ENCODE data around the gene LACTBL1. TPM values are rescaled to one million over a fixed set of nuclear protein-coding genes. Genes with fewer than 3 reads are reported as not detected.

The LACTBL1 gene
- total and polyA plus RNA-seq, 2 of the 4 experiments (the other 2 are of a cell fraction), result not detected

DNA sequence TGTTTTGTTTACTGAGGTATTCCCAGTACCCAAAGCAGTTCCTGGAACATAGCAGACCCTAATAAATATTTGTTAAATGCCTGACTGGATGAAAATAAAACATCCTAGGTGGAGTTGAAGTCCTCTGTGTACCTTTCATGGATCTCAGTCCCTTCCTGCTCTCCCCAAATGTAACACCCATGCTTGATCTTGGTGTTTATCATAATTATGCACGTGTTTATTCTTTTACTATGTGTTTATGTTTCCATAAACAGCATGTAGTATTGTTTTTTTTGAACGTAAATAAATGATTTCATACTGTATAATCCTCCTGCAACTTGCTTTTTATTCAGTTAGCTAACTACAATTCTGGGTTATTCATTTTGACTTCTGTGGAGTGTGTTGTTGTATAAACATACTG, 4.8 kb downstream of the LACTBL1 start:
- intact Hi-C loops (cut with micrococcal nuclease), result loop anchor here (10.0 kb wide), 1 partner anchor 303 kb away; no protein-coding TSS in a partner anchor

More for the DNA sequence above, 4.8 kb downstream of the LACTBL1 start:
- H3K27me3 ChIP-seq (ENCODE audit: control insufficient read depth, insufficient read depth, low read length), result peaks cover 50% of the 10 kb centered on the region
- no peak overlapping the region for H3K4me2 ChIP-seq (ENCODE audit: low read depth, low read length)
- H4K91ac ChIP-seq (ENCODE audit: insufficient read depth, low read depth, low read length), result no peak overlapping the region
- H3K4me1 ChIP-seq (ENCODE audit: control insufficient read depth, insufficient read depth, low read length), result peaks cover 2% of the 10 kb centered on the region; the same call in 1 of the 2 replicates
- no peak overlapping the region for H2BK20ac ChIP-seq (ENCODE audit: low read depth, low read length)
- no peak overlapping the region for H2BK120ac ChIP-seq (ENCODE audit: low read depth, low read length)
- no CpG with 5 or more reads among the region's 2 CpGs for WGBS, 2 experiments (ENCODE audit: extremely low coverage in 2 of 2, insufficient read length in 1 of 2)
- no peak overlapping the region for H3K56ac ChIP-seq (ENCODE audit: extremely low read depth, insufficient read depth, low read length)
- ChIA-PET POLR2A (ENCODE audit: unreplicated experiment) (no interaction called here), CTCF (no interaction called here)
- 0 out of 2 replicates have a peak, but pooled peaks cover 3% of the 10 kb centered on the region for H4K20me1 ChIP-seq (ENCODE audit: insufficient read depth, low read length)
- in situ Hi-C loops (cut with MboI; ENCODE audit: low sequenced_read_pairs) (no loop called here), dilution Hi-C loops (cut with HindIII; ENCODE audit: low sequenced_read_pairs, unreplicated experiment) (no loop called here)
- ATAC-seq (ENCODE audit: low read depth) (no peak), DNase-seq (no peak)
- H3K14ac ChIP-seq (replicated peaks; ENCODE audit: low read depth, low read length), result no peak overlapping the region
- H2BK15ac ChIP-seq (ENCODE audit: low read depth, low read length), result no peak overlapping the region
- TF ChIP-seq RAD21 (IDR thresholded peaks at IDR 0.05; ENCODE audit: low read length) (no peak), CEBPB (IDR thresholded peaks at IDR 0.05; ENCODE audit: low read depth, low read length) (no peak), MAZ (IDR thresholded peaks at IDR 0.05; ENCODE audit: borderline replicate concordance, low read depth, low read length) (no peak), NFE2L2 (IDR thresholded peaks at IDR 0.05; ENCODE audit: low read depth, low read length) (no peak), CHD1 (IDR thresholded peaks at IDR 0.05; ENCODE audit: low read depth, low read length) (no peak), MXI1 (IDR thresholded peaks at IDR 0.05; ENCODE audit: borderline replicate concordance, low read depth, low read length) (no peak), MAFK (IDR thresholded peaks at IDR 0.05; ENCODE audit: low read depth, low read length) (no peak), RCOR1 (IDR thresholded peaks at IDR 0.05; ENCODE audit: insufficient replicate concordance, low read length) (no peak), POLR2A (IDR thresholded peaks at IDR 0.05; ENCODE audit: low read depth, low read length) (no peak), SMC3 (IDR thresholded peaks at IDR 0.05; ENCODE audit: low read depth, low read length) (no peak), BHLHE40 (IDR thresholded peaks at IDR 0.05; ENCODE audit: low read depth, low read length) (no peak)
- TF ChIP-seq, protein P1, sequence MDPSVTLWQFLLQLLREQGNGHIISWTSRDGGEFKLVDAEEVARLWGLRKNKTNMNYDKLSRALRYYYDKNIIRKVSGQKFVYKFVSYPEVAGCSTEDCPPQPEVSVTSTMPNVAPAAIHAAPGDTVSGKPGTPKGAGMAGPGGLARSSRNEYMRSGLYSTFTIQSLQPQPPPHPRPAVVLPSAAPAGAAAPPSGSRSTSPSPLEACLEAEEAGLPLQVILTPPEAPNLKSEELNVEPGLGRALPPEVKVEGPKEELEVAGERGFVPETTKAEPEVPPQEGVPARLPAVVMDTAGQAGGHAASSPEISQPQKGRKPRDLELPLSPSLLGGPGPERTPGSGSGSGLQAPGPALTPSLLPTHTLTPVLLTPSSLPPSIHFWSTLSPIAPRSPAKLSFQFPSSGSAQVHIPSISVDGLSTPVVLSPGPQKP (IDR thresholded peaks at IDR 0.05; ENCODE audit: borderline replicate concordance, low read depth, low read length), result no peak
- no peak overlapping the region for H4K8ac ChIP-seq (ENCODE audit: low read depth in 2 of 2, low read length in 2 of 2)
- H3K4ac ChIP-seq (ENCODE audit: low read depth, low read length), result no peak overlapping the region
- no peaks in the 10 kb centered on the region for H3K79me1 ChIP-seq (ENCODE audit: low read depth in 1 of 2, low read length in 2 of 2)
- H3K9ac ChIP-seq (ENCODE audit: low read depth, low read length), result no peak overlapping the region
- H3K9me3 ChIP-seq (ENCODE audit: control insufficient read depth, insufficient read depth, low read length), result peaks cover 8% of the 10 kb centered on the region
- H4K5ac ChIP-seq (ENCODE audit: low read depth, low read length), result no peak overlapping the region
- no peak overlapping the region for H3K4me3 ChIP-seq (ENCODE audit: insufficient read depth, low read depth, low read length)
- H2AK9ac ChIP-seq (replicated peaks; ENCODE audit: low read depth, low read length, poor library complexity), result no peak overlapping the region
- no peak overlapping the region for H2BK5ac ChIP-seq (ENCODE audit: low read depth, low read length, poor library complexity, severe bottlenecking)
- H3K27ac ChIP-seq (ENCODE audit: insufficient read depth, low read length), result no peak overlapping the region
- no peak overlapping the region for H3K23ac ChIP-seq (ENCODE audit: low read depth, low read length)
- no peak overlapping the region for H2AFZ ChIP-seq (replicated peaks; ENCODE audit: low read length, poor library complexity)
- H3K18ac ChIP-seq (ENCODE audit: low read depth, low read length), result no peak overlapping the region
- no peaks in the 10 kb centered on the region for H3K36me3 ChIP-seq (ENCODE audit: control insufficient read depth, insufficient read depth, low read length)
- no peak overlapping the region for H2AK5ac ChIP-seq (ENCODE audit: low read depth, low read length)
- BruUV-seq (replicated peaks), result no TSS peak
- H3K9me1 ChIP-seq (ENCODE audit: insufficient read depth, low read length), result no peaks in the 10 kb centered on the region
